ENCODE data around the gene ABLIM1. TPM values are rescaled to one million over a fixed set of nuclear protein-coding genes. Genes with fewer than 3 reads are reported as not detected.

The ABLIM1 gene
- total RNA-seq, 1 experiment from 2014 or later, result 274 TPM

DNA sequence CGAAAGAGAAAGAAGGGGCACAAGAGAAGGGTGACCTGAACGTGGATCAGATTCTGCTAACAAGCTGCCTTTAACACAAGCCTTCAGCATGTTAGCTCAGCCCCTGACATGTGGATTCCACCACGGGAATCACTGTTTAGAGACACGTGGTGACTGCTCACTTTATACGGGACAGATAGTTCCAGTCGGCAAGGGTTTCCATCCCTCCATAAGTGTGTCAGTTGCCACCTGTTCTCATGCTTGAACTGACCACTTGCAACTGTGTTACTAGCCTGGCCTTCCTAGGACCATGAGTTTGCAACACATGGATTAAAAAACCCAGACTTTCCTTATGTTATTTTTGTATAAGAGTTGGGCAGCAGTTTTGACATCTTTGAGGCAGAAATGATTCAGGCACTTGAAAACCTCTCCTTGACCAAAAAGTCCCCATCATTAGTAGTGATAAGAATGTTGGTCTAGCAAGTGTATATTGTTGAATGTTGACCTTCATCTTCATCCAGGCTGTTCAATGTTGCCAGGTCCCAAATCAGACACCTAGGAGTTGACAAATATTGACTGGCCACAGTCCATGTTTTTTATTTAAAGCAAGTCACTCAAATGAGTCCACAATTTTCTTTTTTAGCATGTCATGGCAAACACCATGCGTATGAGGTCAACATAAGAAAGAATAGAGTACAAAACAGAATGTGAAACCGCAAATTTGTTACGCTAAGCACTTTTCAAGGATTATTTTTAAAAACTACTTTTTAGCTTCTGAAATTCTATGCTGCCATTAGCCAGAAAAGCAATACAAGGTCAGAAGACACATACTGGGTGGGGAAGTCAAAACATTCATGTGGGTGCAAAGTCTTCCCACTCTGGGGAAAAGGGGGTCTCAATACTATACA is 101.6 kb downstream of the ABLIM1 start:
- ChIA-PET POLR2A (interaction anchor here (0.5 kb wide), 1 partner anchor 78 kb away, joined by 3 read pairs; no protein-coding TSS in a partner anchor), CTCF (no interaction called here)
- DNase-seq (ENCODE audit: low read depth, low spot score), result no peak
- TF ChIP-seq TCF7L2 (IDR thresholded peaks at IDR 0.05; ENCODE audit: low read depth, low read length) (no peak), SIN3A (IDR thresholded peaks at IDR 0.05; ENCODE audit: borderline replicate concordance, insufficient read depth, low read depth, low read length) (no peak), POLR2AphosphoS5 (IDR thresholded peaks at IDR 0.05; ENCODE audit: low read depth, low read length) (no peak)
- no TSS peak for BruUV-seq (replicated peaks)
- no peak for ATAC-seq
- intact Hi-C loops (cut with micrococcal nuclease; ENCODE audit: unreplicated experiment) (no loop called here), in situ Hi-C loops (cut with HindIII; ENCODE audit: low pct_unique_long_range_greater_than_20kb, low sequenced_read_pairs) (no loop called here)
- Histone ChIP-seq H3K27me3 (ENCODE audit: control insufficient read depth, insufficient read depth, low read length) (no peaks in the 10 kb centered on the region), H3K4me1 (ENCODE audit: control insufficient read depth, insufficient read depth, low read length) (peaks cover 21% of the 10 kb centered on the region), H3K4me3 (ENCODE audit: low read depth in 2 of 2, low read length in 2 of 2) (no peak overlapping the region), H3K36me3 (ENCODE audit: control insufficient read depth, insufficient read depth, low read length) (no peaks in the 10 kb centered on the region), H3K27ac (ENCODE audit: low read length) (no peak overlapping the region), H3K9me3 (ENCODE audit: control insufficient read depth, insufficient read depth, low read depth, low read length) (peaks cover 13% of the 10 kb centered on the region)

DNA sequence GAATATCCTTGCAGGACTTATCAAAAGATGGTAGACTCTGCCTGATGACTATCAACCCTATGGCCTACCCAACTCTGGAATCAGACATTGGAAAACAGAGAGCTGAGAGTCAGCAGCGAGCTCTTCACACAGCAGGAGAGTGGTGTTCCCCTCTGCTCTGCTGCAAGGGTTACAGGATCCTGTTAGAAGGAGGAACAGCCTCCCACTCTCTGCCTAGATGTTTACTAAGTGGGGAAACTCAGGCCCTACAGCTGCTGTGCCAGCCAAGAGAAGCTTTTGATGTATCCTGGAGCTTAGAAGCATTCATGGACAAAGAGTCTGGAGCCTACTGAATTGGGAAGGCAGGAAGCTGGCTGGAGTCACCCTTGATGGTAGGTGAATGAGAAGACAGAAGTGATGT is 104.6 kb downstream of the ABLIM1 start:
- Histone ChIP-seq H3K36me3 (ENCODE audit: control insufficient read depth, insufficient read depth, low read length) (no peaks in the 10 kb centered on the region), H3K27ac (ENCODE audit: low read length) (peak overlapping the region; percentile 81; the same call in 1 of the 2 replicates), H3K9me3 (ENCODE audit: control insufficient read depth, insufficient read depth, low read depth, low read length) (peaks cover 8% of the 10 kb centered on the region), H3K4me3 (ENCODE audit: low read depth in 2 of 2, low read length in 2 of 2) (no peak overlapping the region), H3K27me3 (ENCODE audit: control insufficient read depth, insufficient read depth, low read length) (no peaks in the 10 kb centered on the region), H3K4me1 (ENCODE audit: control insufficient read depth, insufficient read depth, low read length) (peaks cover 34% of the 10 kb centered on the region)
- TF ChIP-seq, protein P1, sequence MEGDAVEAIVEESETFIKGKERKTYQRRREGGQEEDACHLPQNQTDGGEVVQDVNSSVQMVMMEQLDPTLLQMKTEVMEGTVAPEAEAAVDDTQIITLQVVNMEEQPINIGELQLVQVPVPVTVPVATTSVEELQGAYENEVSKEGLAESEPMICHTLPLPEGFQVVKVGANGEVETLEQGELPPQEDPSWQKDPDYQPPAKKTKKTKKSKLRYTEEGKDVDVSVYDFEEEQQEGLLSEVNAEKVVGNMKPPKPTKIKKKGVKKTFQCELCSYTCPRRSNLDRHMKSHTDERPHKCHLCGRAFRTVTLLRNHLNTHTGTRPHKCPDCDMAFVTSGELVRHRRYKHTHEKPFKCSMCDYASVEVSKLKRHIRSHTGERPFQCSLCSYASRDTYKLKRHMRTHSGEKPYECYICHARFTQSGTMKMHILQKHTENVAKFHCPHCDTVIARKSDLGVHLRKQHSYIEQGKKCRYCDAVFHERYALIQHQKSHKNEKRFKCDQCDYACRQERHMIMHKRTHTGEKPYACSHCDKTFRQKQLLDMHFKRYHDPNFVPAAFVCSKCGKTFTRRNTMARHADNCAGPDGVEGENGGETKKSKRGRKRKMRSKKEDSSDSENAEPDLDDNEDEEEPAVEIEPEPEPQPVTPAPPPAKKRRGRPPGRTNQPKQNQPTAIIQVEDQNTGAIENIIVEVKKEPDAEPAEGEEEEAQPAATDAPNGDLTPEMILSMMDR (IDR thresholded peaks at IDR 0.05), result no peak
- TF ChIP-seq TCF7L2 (IDR thresholded peaks at IDR 0.05; ENCODE audit: low read depth, low read length) (no peak), POLR2AphosphoS5 (IDR thresholded peaks at IDR 0.05; ENCODE audit: low read depth, low read length) (no peak), SIN3A (IDR thresholded peaks at IDR 0.05; ENCODE audit: borderline replicate concordance, insufficient read depth, low read depth, low read length) (no peak)
- TF ChIP-seq, protein P2, sequence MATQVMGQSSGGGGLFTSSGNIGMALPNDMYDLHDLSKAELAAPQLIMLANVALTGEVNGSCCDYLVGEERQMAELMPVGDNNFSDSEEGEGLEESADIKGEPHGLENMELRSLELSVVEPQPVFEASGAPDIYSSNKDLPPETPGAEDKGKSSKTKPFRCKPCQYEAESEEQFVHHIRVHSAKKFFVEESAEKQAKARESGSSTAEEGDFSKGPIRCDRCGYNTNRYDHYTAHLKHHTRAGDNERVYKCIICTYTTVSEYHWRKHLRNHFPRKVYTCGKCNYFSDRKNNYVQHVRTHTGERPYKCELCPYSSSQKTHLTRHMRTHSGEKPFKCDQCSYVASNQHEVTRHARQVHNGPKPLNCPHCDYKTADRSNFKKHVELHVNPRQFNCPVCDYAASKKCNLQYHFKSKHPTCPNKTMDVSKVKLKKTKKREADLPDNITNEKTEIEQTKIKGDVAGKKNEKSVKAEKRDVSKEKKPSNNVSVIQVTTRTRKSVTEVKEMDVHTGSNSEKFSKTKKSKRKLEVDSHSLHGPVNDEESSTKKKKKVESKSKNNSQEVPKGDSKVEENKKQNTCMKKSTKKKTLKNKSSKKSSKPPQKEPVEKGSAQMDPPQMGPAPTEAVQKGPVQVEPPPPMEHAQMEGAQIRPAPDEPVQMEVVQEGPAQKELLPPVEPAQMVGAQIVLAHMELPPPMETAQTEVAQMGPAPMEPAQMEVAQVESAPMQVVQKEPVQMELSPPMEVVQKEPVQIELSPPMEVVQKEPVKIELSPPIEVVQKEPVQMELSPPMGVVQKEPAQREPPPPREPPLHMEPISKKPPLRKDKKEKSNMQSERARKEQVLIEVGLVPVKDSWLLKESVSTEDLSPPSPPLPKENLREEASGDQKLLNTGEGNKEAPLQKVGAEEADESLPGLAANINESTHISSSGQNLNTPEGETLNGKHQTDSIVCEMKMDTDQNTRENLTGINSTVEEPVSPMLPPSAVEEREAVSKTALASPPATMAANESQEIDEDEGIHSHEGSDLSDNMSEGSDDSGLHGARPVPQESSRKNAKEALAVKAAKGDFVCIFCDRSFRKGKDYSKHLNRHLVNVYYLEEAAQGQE (IDR thresholded peaks at IDR 0.05; ENCODE audit: insufficient read depth in 1 of 2, low read depth in 2 of 2, low read length in 1 of 2), result no peak
- in situ Hi-C loops (cut with HindIII; ENCODE audit: low pct_unique_long_range_greater_than_20kb, low sequenced_read_pairs) (no loop called here), intact Hi-C loops (cut with micrococcal nuclease; ENCODE audit: unreplicated experiment) (loop anchor here (5.0 kb wide), 2 partner anchors 79 to 149 kb away; no protein-coding TSS in a partner anchor)
- ATAC-seq, result 0 out of 2 replicates have a peak, but pooled peaks have one; percentile 7
- no peak for DNase-seq (ENCODE audit: low read depth, low spot score)
- POLR2A ChIA-PET, result interaction anchor here (0.7 kb wide), 1 partner anchor 235 kb away, joined by 4 read pairs; no protein-coding TSS in a partner anchor
- CTCF ChIA-PET, result interaction anchor here (1.1 to 1.2 kb wide), 2 partner anchors 141 to 149 kb away, joined by 3 to 5 read pairs; no protein-coding TSS in a partner anchor
- no TSS peak for BruUV-seq (replicated peaks)

Data from Panc1 (cell line).